ENCODE results near the gene NEUROD1. TPM values are rescaled to one million over a fixed set of nuclear protein-coding genes. Genes with fewer than 3 reads are reported as not detected.

The NEUROD1 gene
- total and polyA plus RNA-seq, 9 of the 15 experiments (the other 6 are each of a cell fraction or from before 2014, with no cell fraction given), result not detected

GRCh38 chr2:181725476-181725875, 45.2 kb upstream of the NEUROD1 start (continued):
- no peak for TF ChIP-seq ZNF280A (IDR thresholded peaks at IDR 0.05; ENCODE audit: low read depth, partially characterized antibody)

- ChIA-PET POLR2A (no interaction called here), CTCF (ENCODE audit: low intra/inter-chr PET ratio) (no interaction called here)
- Histone ChIP-seq H2AFZ (ENCODE audit: low read depth, low read length) (no peak overlapping the region), H3K9me3 (replicated peaks; ENCODE audit: control insufficient read depth, insufficient read depth, low read depth, low read length) (no peaks in the 10 kb centered on the region), H3K27ac (ENCODE audit: extremely low read depth, low read depth, low read length) (no peak overlapping the region), H3K36me3 (ENCODE audit: control insufficient read depth, insufficient read depth, low read length) (no peaks in the 10 kb centered on the region), H3K9ac (ENCODE audit: insufficient read depth in 1 of 2, low read depth in 2 of 2, low read length in 2 of 2) (no peak overlapping the region), H3K79me2 (ENCODE audit: control insufficient read depth, insufficient read depth, low read length) (no peaks in the 10 kb centered on the region), H3K9me1 (ENCODE audit: control insufficient read depth, insufficient read depth, low read length) (no peaks in the 10 kb centered on the region), H3K4me1 (replicated peaks in 1 of 2; ENCODE audit: control insufficient read depth in 2 of 2, insufficient read depth in 2 of 2, low read length in 2 of 2) (no peaks in the 10 kb centered on the region), H4K20me1 (replicated peaks; ENCODE audit: control insufficient read depth, insufficient read depth, low read length) (no peaks in the 10 kb centered on the region), H3K4me2 (ENCODE audit: insufficient read depth, low read length) (no peak overlapping the region), H3K4me3 (no peak overlapping the region), H3K27me3 (ENCODE audit: control insufficient read depth in 2 of 2, insufficient read depth in 2 of 2, low read length in 2 of 2) (no peaks in the 10 kb centered on the region)
- in situ Hi-C loops (cut with MboI), result loop anchor here (10.0 to 25.0 kb wide), 2 partner anchors 938 to 1600 kb away; no protein-coding TSS in a partner anchor
- intact Hi-C loops (cut with micrococcal nuclease), result no loop called here
- no TSS peak for BruUV-seq (replicated peaks)
- no peak for TF ChIP-seq HDAC2 (IDR thresholded peaks at IDR 0.05)
- FAIRE-seq (no peak), ATAC-seq (no peak), DNase-seq (ENCODE audit: extremely low read depth in 1 of 4, low spot score in 3 of 4) (no peak)
Observed at GRCh38 chr2:181724662-181725061, 44.3 kb upstream of the NEUROD1 start.

GRCh38 chr2:181723731-181724130, 43.4 kb upstream of the NEUROD1 start:
- Histone ChIP-seq H2AFZ (ENCODE audit: low read depth, low read length) (no peak overlapping the region), H3K9ac (ENCODE audit: insufficient read depth in 1 of 2, low read depth in 2 of 2, low read length in 2 of 2) (no peak overlapping the region), H3K9me1 (ENCODE audit: control insufficient read depth, insufficient read depth, low read length) (no peaks in the 10 kb centered on the region), H3K4me3 (no peak overlapping the region), H3K79me2 (ENCODE audit: control insufficient read depth, insufficient read depth, low read length) (no peaks in the 10 kb centered on the region), H3K9me3 (replicated peaks; ENCODE audit: control insufficient read depth, insufficient read depth, low read depth, low read length) (no peaks in the 10 kb centered on the region), H3K27ac (ENCODE audit: extremely low read depth, low read depth, low read length) (no peak overlapping the region), H3K36me3 (ENCODE audit: control insufficient read depth, insufficient read depth, low read length) (no peaks in the 10 kb centered on the region), H3K27me3 (ENCODE audit: control insufficient read depth in 2 of 2, insufficient read depth in 2 of 2, low read length in 2 of 2) (no peaks in the 10 kb centered on the region), H4K20me1 (replicated peaks; ENCODE audit: control insufficient read depth, insufficient read depth, low read length) (no peaks in the 10 kb centered on the region), H3K4me2 (ENCODE audit: insufficient read depth, low read length) (no peak overlapping the region), H3K4me1 (replicated peaks in 1 of 2; ENCODE audit: control insufficient read depth in 2 of 2, insufficient read depth in 2 of 2, low read length in 2 of 2) (no peaks in the 10 kb centered on the region)
- no TSS peak for BruUV-seq (replicated peaks)
- ChIA-PET CTCF (ENCODE audit: low intra/inter-chr PET ratio) (no interaction called here), POLR2A (no interaction called here)
- TF ChIP-seq THAP12 (CRISPR knock-in tag; IDR thresholded peaks at IDR 0.05) (no peak), NR0B1 (IDR thresholded peaks at IDR 0.05; ENCODE audit: partially characterized antibody) (no peak)
- no peak for FAIRE-seq
- 0% methylated on average over 2 of the region's 2 CpGs for WGBS (ENCODE audit: insufficient coverage, low coverage, missing lambda C conversion rate)
- DNase-seq (ENCODE audit: extremely low read depth in 1 of 4, low spot score in 3 of 4), result no peak
- intact Hi-C loops (cut with micrococcal nuclease) (no loop called here), in situ Hi-C loops (cut with MboI) (loop anchor here (10.0 kb wide), 1 partner anchor 1599 kb away; no protein-coding TSS in a partner anchor)
- ATAC-seq, result no peak
